H1 (cell line): ENCODE measurements around the gene TRAPPC2. TPM values are rescaled to one million over a fixed set of nuclear protein-coding genes. Genes with fewer than 3 reads are reported as not detected.

ENCODE experiments used
- CTCF ChIA-PET: fragments of 300-600 bp; sonication (Branson Sonifier 250); formaldehyde crosslinking; loops from one replicate; lab custom pipeline; 2021; ENCODE audit not compliant: partially characterized antibody; lab: Charles Lee
- POLR2A ChIA-PET: fragments of 300-600 bp; sonication (Branson Sonifier 250); formaldehyde crosslinking; loops from one replicate; lab custom pipeline; 2021; ENCODE audit warnings: inconsistent platforms; ENCODE audit not compliant: partially characterized antibody; lab: Charles Lee
- DNase-seq, 2 experiments: peaks; one replicate each; pipeline versions ENCODE4 v3.0.0 to v3.0.0-alpha.2; 2010 to 2022; ENCODE audit warnings: low spot score in 2 of 2, low read depth in 1 of 2, mixed read lengths in 1 of 2
- FAIRE-seq: peaks from 2 replicates; lab custom pipeline; 2011; peaks lifted over from hg19 to GRCh38; lab: Jason Lieb, UNC
- H2AFZ ChIP-seq: 2 replicates; pipeline ENCODE4 v1.8.1; 2012; ENCODE audit warnings: low read length, inconsistent platforms
- H2AK5ac ChIP-seq: 2 replicates; pipeline ENCODE4 v1.6.1; 2013; ENCODE audit warnings: low read depth, low read length
- H2BK120ac ChIP-seq: replicated peaks from 2 replicates; pipeline ENCODE3; 2013; ENCODE audit warnings: low read depth, low read length, inconsistent platforms
- H2BK12ac ChIP-seq: 2 replicates; pipeline ENCODE4 v1.6.1; 2013; ENCODE audit warnings: low read depth, low read length
- H2BK15ac ChIP-seq: 2 replicates; pipeline ENCODE4 v1.6.1; 2013; ENCODE audit warnings: low read length
- H2BK20ac ChIP-seq: 2 replicates; pipeline ENCODE4 v1.6.1; 2013; ENCODE audit warnings: low read length
- H2BK5ac ChIP-seq: 2 replicates; pipeline ENCODE4 v1.6.1; 2013; ENCODE audit warnings: low read depth, low read length
- H3K14ac ChIP-seq: 2 replicates; pipeline ENCODE4 v1.6.1; 2013; ENCODE audit warnings: inconsistent platforms; ENCODE audit not compliant: insufficient read length
- H3K18ac ChIP-seq: 2 replicates; pipeline ENCODE4 v1.6.1; 2013; ENCODE audit warnings: low read length; ENCODE audit errors: extremely low read depth
- H3K23ac ChIP-seq: 2 replicates; pipeline ENCODE4 v1.6.1; 2013; ENCODE audit warnings: inconsistent platforms; ENCODE audit not compliant: insufficient read length
- H3K23me2 ChIP-seq: 2 replicates; pipeline ENCODE4 v1.6.1; 2013; ENCODE audit warnings: low read depth, low read length
- H3K27ac ChIP-seq: 2 replicates; pipeline ENCODE4 v1.6.1; 2011; ENCODE audit warnings: low read depth, low read length, inconsistent platforms
- H3K27me3 ChIP-seq, 4 experiments: replicated peaks in 1 of 4; 1 replicate in 1 of 4; 2 replicates in 3 of 4; pipeline versions ENCODE4 v1.6.1 to v1.8.1; 2011 to 2013; ENCODE audit warnings: low read length in 3 of 4, mild to moderate bottlenecking in 3 of 4, inconsistent platforms in 2 of 4, mixed read lengths in 2 of 4, moderate library complexity in 1 of 4; ENCODE audit not compliant: control insufficient read depth in 3 of 4, insufficient read depth in 3 of 4; ENCODE audit errors: extremely low read depth in 1 of 4
- H3K36me3 ChIP-seq, 4 experiments: 2 replicates each; pipeline versions ENCODE4 v1.6.1 to v1.8.1; 2011 to 2013; ENCODE audit warnings: mild to moderate bottlenecking in 4 of 4, low read length in 3 of 4, moderate library complexity in 2 of 4, control low read depth in 1 of 4, inconsistent platforms in 1 of 4; ENCODE audit not compliant: insufficient read depth in 4 of 4, control insufficient read depth in 2 of 4
- H3K4ac ChIP-seq: replicated peaks from 2 replicates; pipeline ENCODE3; 2013; ENCODE audit warnings: low read length, low read depth, mixed read lengths, inconsistent platforms; ENCODE audit not compliant: insufficient read length
- H3K4me1 ChIP-seq, 4 experiments: replicated peaks in 1 of 4; 1 replicate in 1 of 4; 2 replicates in 3 of 4; pipeline versions ENCODE4 v1.6.1 to v1.8.1; 2011 to 2013; ENCODE audit warnings: low read length in 3 of 4, inconsistent platforms in 2 of 4, mixed read lengths in 1 of 4; ENCODE audit not compliant: insufficient read depth in 4 of 4, control insufficient read depth in 3 of 4
- H3K4me2 ChIP-seq, 2 experiments: 2 replicates each; pipeline versions ENCODE4 v1.6.1 to v1.8.1; 2011 to 2013; ENCODE audit warnings: low read depth in 2 of 2, low read length in 2 of 2, control low read depth in 1 of 2, inconsistent platforms in 1 of 2, mild to moderate bottlenecking in 1 of 2; ENCODE audit not compliant: insufficient read depth in 1 of 2
- H3K4me3 ChIP-seq, 4 experiments: fragments of 200-600, 300-600 bp in 1 of 4; sonication (generic), shearing (Covaris generic), sonication (Bioruptor Twin) in 1 of 4; 2 replicates each; pipeline versions ENCODE4 v1.5.1 to v1.8.1; 2011 to 2016; ENCODE audit warnings: low read length in 4 of 4, low read depth in 3 of 4, control low read depth in 2 of 4, inconsistent platforms in 2 of 4, mild to moderate bottlenecking in 2 of 4, mixed read lengths in 1 of 4, moderate library complexity in 1 of 4; ENCODE audit not compliant: insufficient read depth in 2 of 4; ENCODE audit errors: extremely low read depth in 1 of 4
- H3K56ac ChIP-seq: replicated peaks from 2 replicates; pipeline ENCODE3; 2013; ENCODE audit warnings: low read depth, mild to moderate bottlenecking, mixed read lengths, low read length, inconsistent platforms; ENCODE audit not compliant: insufficient read length
- H3K79me1 ChIP-seq: 2 replicates; pipeline ENCODE4 v1.6.1; 2013; ENCODE audit warnings: low read depth, low read length, control low read depth
- H3K79me2 ChIP-seq, 2 experiments: 2 replicates each; pipeline versions ENCODE4 v1.6.1 to v1.8.1; 2012 to 2013; ENCODE audit warnings: low read length in 2 of 2, mild to moderate bottlenecking in 2 of 2, inconsistent platforms in 1 of 2; ENCODE audit not compliant: insufficient read depth in 2 of 2, control insufficient read depth in 1 of 2
- H3K9ac ChIP-seq, 4 experiments: replicated peaks in 1 of 4; 1 replicate in 1 of 4; 2 replicates in 3 of 4; pipeline versions ENCODE4 v1.6.1 to v1.8.1; 2011 to 2013; ENCODE audit warnings: low read depth in 3 of 4, low read length in 3 of 4, control low read depth in 2 of 4, mild to moderate bottlenecking in 2 of 4, moderate library complexity in 2 of 4, inconsistent platforms in 1 of 4; ENCODE audit errors: extremely low read depth in 1 of 4
- H3K9me3 ChIP-seq, 2 experiments: 2 replicates each; pipeline versions ENCODE4 v1.6.1 to v1.8.1; 2012 to 2013; ENCODE audit warnings: mild to moderate bottlenecking in 2 of 2, moderate library complexity in 2 of 2, control low read depth in 1 of 2, inconsistent platforms in 1 of 2, low read depth in 1 of 2, low read length in 1 of 2, mixed read lengths in 1 of 2; ENCODE audit not compliant: insufficient read depth in 2 of 2
- H4K20me1 ChIP-seq, 2 experiments: replicated peaks in 1 of 2; 2 replicates each; pipeline versions ENCODE3 to v1.8.1; 2011 to 2013; ENCODE audit warnings: inconsistent platforms in 2 of 2, low read length in 2 of 2, mild to moderate bottlenecking in 1 of 2; ENCODE audit not compliant: insufficient read depth in 2 of 2, control insufficient read depth in 1 of 2
- H4K5ac ChIP-seq: 2 replicates; pipeline ENCODE4 v1.6.1; 2013; ENCODE audit warnings: low read length, low read depth, mixed read lengths, inconsistent platforms; ENCODE audit not compliant: insufficient read length
- H4K8ac ChIP-seq: 2 replicates; pipeline ENCODE4 v1.8.0; 2013; ENCODE audit warnings: mild to moderate bottlenecking, moderate library complexity, low read length, inconsistent platforms; ENCODE audit not compliant: insufficient read depth; ENCODE audit errors: extremely low read depth
- H4K91ac ChIP-seq: replicated peaks from 2 replicates; pipeline ENCODE3; 2013; ENCODE audit warnings: low read length, mixed read lengths, inconsistent platforms; ENCODE audit not compliant: insufficient read length
- CBX5 ChIP-seq: fragments of 300-800, 300-1000 bp; sonication (generic); IDR thresholded peaks from 2 replicates; pipeline ENCODE4 v1.7.1; 2016; ENCODE audit warnings: antibody characterized with exemption, low read length, low read depth
- CBX8 ChIP-seq: fragments of 300-800, 300-1000 bp; sonication (generic); IDR thresholded peaks from 2 replicates; pipeline ENCODE4 v1.7.1; 2016; ENCODE audit warnings: low read depth, low read length, borderline replicate concordance
- CEBPB ChIP-seq: IDR thresholded peaks from 2 replicates; pipeline ENCODE4 v1.6.1; 2012; ENCODE audit warnings: low read depth, low read length
- CHD1 ChIP-seq: IDR thresholded peaks from 2 replicates; pipeline ENCODE4 v1.6.1; 2012; ENCODE audit warnings: low read depth, low read length, improper control_type of control experiment
- EGR1 ChIP-seq: IDR thresholded peaks from 2 replicates; pipeline ENCODE4 v1.6.1; 2011; ENCODE audit warnings: low read depth, low read length, borderline replicate concordance
- EP300 ChIP-seq, 2 experiments: IDR thresholded peaks; 1 replicate in 1 of 2; 2 replicates in 1 of 2; pipeline ENCODE4 v1.6.1; 2011 to 2012; ENCODE audit warnings: low read depth in 2 of 2, low read length in 2 of 2, mild to moderate bottlenecking in 2 of 2, borderline replicate concordance in 1 of 2, inconsistent platforms in 1 of 2, moderate library complexity in 1 of 2
- EZH2 ChIP-seq: fragments of 200-600 bp; sonication (generic); IDR thresholded peaks from 2 replicates; pipeline ENCODE4 v1.7.1; 2012; ENCODE audit warnings: low read depth, mild to moderate bottlenecking, moderate library complexity, low read length, inconsistent platforms; ENCODE audit not compliant: severe bottlenecking
- KDM1A ChIP-seq: fragments of 200-600, 300-600 bp; sonication (generic); IDR thresholded peaks from 2 replicates; pipeline ENCODE4 v1.7.1; 2016; ENCODE audit warnings: mild to moderate bottlenecking, low read length, borderline replicate concordance
- POLR2A ChIP-seq, 2 experiments: IDR thresholded peaks; 1 replicate in 1 of 2; 2 replicates in 1 of 2; pipeline ENCODE4 v1.6.1; 2011; ENCODE audit warnings: low read depth in 2 of 2, low read length in 2 of 2, mild to moderate bottlenecking in 2 of 2; ENCODE audit errors: control extremely low read depth in 1 of 2
- RBBP5 ChIP-seq: IDR thresholded peaks from 2 replicates; pipeline ENCODE4 v1.7.1; 2012; ENCODE audit warnings: low read depth, mild to moderate bottlenecking, inconsistent platforms, low read length, moderate library complexity, borderline replicate concordance
- SIX5 ChIP-seq: IDR thresholded peaks from 2 replicates; pipeline ENCODE4 v1.6.1; 2011; ENCODE audit warnings: mild to moderate bottlenecking, low read depth, low read length
- SP2 ChIP-seq: IDR thresholded peaks from 2 replicates; pipeline ENCODE4 v1.6.1; 2012; ENCODE audit warnings: mild to moderate bottlenecking, low read length, inconsistent platforms
- TAF7 ChIP-seq: optimal IDR thresholded peaks from 2 replicates; pipeline ENCODE3; 2011; ENCODE audit warnings: low read depth, mild to moderate bottlenecking, inconsistent platforms, low read length, moderate library complexity, borderline replicate concordance
- TCF12 ChIP-seq: IDR thresholded peaks from 2 replicates; pipeline ENCODE4 v1.6.1; 2011; ENCODE audit warnings: low read depth, mild to moderate bottlenecking, low read length
- ZNF274 ChIP-seq: IDR thresholded peaks from 2 replicates; pipeline ENCODE4 v1.7.0; 2012; ENCODE audit warnings: low read length, borderline replicate concordance; ENCODE audit errors: extremely low read depth
- WGBS, 2 experiments: shearing (Covaris generic) in 1 of 2; methylation state at CpG; one replicate each; pipeline versions ENCODE4 v1.1.6 to v1.1.7; 2013 to 2015; ENCODE audit warnings: low lambda C conversion rate in 2 of 2, mixed read lengths in 2 of 2, inconsistent platforms in 1 of 2, low coverage in 1 of 2, missing lambda C conversion rate in 1 of 2; ENCODE audit not compliant: insufficient replicate concordance in 2 of 2, insufficient coverage in 1 of 2, insufficient read length in 1 of 2; ENCODE audit errors: extremely low coverage in 1 of 2, missing lambda C conversion rate in 1 of 2; 5-methylcytosine and 5-hydroxymethylcytosine counted together
- polyA plus RNA-seq, 7 experiments: library from polyadenylated mRNA; depleted of rRNA in 3 of 7; stranded (reverse) in 5 of 7; unstranded in 2 of 7; fragments of >200 nt in 5 of 7; fragments of 200-250 nt in 2 of 7; gene quantifications; 1 replicate in 5 of 7; 2 replicates in 1 of 7; 4 replicates in 1 of 7; pipeline versions ENCODE4 v1.2.1 to v1.2.3, GENCODE V29; 2011 to 2013; ENCODE audit warnings: missing spikeins in 2 of 7, mixed read lengths in 2 of 7
- total RNA-seq: library from RNA; stranded (reverse); fragmentation: NEBNext Ultra II Directional; extraction: Animal tissue kit (Norgen Biotek cat#: 25700); gene quantifications from 2 replicates; pipeline ENCODE4 v1.2.1, GENCODE V29; 2021

Gene TRAPPC2
- total and polyA plus RNA-seq, 2 of the 8 experiments (the other 6 are each of a cell fraction or from before 2014, with no cell fraction given): 6.7 to 10.8 TPM

DNA sequence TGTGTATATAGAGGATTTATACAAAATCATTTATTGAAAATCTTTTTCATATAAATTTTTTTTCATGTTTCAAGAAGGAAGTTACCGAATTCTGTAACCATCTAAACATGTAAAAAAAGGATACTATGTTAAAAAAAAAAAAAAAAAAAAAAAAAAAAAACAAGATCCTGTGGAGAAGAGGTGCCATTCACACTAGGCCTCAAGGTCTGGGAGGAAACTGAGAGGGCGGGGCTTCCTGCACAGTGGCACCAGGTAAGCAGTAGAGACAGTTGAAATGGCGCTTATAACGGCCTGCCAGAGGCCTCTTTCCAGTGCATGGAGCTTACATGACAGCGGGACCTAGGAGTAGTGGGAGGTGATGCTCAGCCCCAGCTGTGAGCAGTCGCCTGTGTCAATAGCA lies 17.5 kb downstream of the TRAPPC2 start:
- peaks cover 0 to 28% (median under 1%) of the 10 kb centered on the region in 4 experiments; a peak in 4 of 8 replicates for H3K36me3 ChIP-seq
- CTCF ChIA-PET: no interaction called here
- FAIRE-seq: no peak
- H3K4me2 ChIP-seq: no peak overlapping the region
- no peaks in the 10 kb centered on the region for H3K4me1 ChIP-seq
- no peak overlapping the region for H2BK120ac ChIP-seq
- no peak overlapping the region for H3K18ac ChIP-seq
- no peak overlapping the region for H4K91ac ChIP-seq
- peaks cover 0 to 2% of the 10 kb centered on the region in 2 experiments for H4K20me1 ChIP-seq
- H2BK20ac ChIP-seq: no peak overlapping the region
- no peaks in the 10 kb centered on the region; a peak in 1 of 4 replicates for H3K79me2 ChIP-seq
- H3K9me3 ChIP-seq: no peaks in the 10 kb centered on the region
- no peak overlapping the region for H3K4ac ChIP-seq
- 94% methylated on average over 6 of the region's 6 CpGs; no CpG with 5 or more reads in 1 of the 2 experiments for WGBS, 2 experiments
- no peak overlapping the region for H2AFZ ChIP-seq
- H3K79me1 ChIP-seq: no peaks in the 10 kb centered on the region; the same call in 1 of the 2 replicates
- no peak overlapping the region for H3K9ac ChIP-seq
- H4K8ac ChIP-seq: no peak overlapping the region
- H3K56ac ChIP-seq: no peak overlapping the region
- H3K23me2 ChIP-seq: no peaks in the 10 kb centered on the region
- H2AK5ac ChIP-seq: no peak overlapping the region
- H2BK5ac ChIP-seq: no peak overlapping the region
- H3K14ac ChIP-seq: no peak overlapping the region
- DNase-seq: no peak
- H2BK12ac ChIP-seq: no peak overlapping the region
- no peaks in the 10 kb centered on the region for H3K27me3 ChIP-seq
- no peak overlapping the region for H3K23ac ChIP-seq
- no peak overlapping the region for H2BK15ac ChIP-seq
- no peak overlapping the region for H4K5ac ChIP-seq
- H3K4me3 ChIP-seq: no peak overlapping the region
- H3K27ac ChIP-seq: no peak overlapping the region
- POLR2A ChIA-PET: interaction anchor here (2.0 kb wide), 1 partner anchor 18 kb away, joined by 8 read pairs; the partner anchor contains the start of genes OFD1 and TRAPPC2
- TF ChIP-seq EGR1: no peak
- TF ChIP-seq CEBPB: no peak
- TF ChIP-seq CHD1: no peak
- no peak for TF ChIP-seq POLR2A (IDR thresholded peaks at IDR 0.05; ENCODE audit: control extremely low read depth in 1 of 2, low read depth in 2 of 2, low read length in 2 of 2)
- TF ChIP-seq TAF7: no peak
- TF ChIP-seq EZH2: no peak
- no peak for TF ChIP-seq CBX5
- no peak for TF ChIP-seq CBX8
- TF ChIP-seq SP2: no peak
- TF ChIP-seq EP300 (IDR thresholded peaks at IDR 0.05; ENCODE audit: borderline replicate concordance in 1 of 2, low read depth in 2 of 2, low read length in 2 of 2): no peak
- TF ChIP-seq KDM1A: no peak
- no peak for TF ChIP-seq RBBP5
- TF ChIP-seq ZNF274: no peak
- TF ChIP-seq SIX5: no peak
- no peak for TF ChIP-seq TCF12
